ENCODE results near the gene HLA-DMB.
A peak's percentile ranks its signal among the peaks of the same experiment; 100 is the strongest.

- TF ChIP-seq FOSL2 (IDR thresholded peaks at IDR 0.05; ENCODE audit: borderline replicate concordance, low read depth) (no peak), YY1 (IDR thresholded peaks at IDR 0.05; ENCODE audit: low read depth) (peak; percentile 93), POLR2AphosphoS5 (IDR thresholded peaks at IDR 0.05; ENCODE audit: low read depth, low read length) (0 out of 2 replicates have a peak, but pooled peaks have one; percentile 27), CTCF (IDR thresholded peaks at IDR 0.05) (no peak)
These were observed 30.4 kb upstream of the HLA-DMB start for GRCh38 chr6:32971242-32971580.

Measured in SK-N-SH (cell line).